ENCODE results near the gene RBMS2. TPM values are rescaled to one million over a fixed set of nuclear protein-coding genes. Genes with fewer than 3 reads are reported as not detected.
"Not testable (repeated sequence)": the region's sequence is repeated elsewhere in the genome, so short reads cannot be mapped to it uniquely, and the experiment has no call there.

RBMS2 gene, protein sequence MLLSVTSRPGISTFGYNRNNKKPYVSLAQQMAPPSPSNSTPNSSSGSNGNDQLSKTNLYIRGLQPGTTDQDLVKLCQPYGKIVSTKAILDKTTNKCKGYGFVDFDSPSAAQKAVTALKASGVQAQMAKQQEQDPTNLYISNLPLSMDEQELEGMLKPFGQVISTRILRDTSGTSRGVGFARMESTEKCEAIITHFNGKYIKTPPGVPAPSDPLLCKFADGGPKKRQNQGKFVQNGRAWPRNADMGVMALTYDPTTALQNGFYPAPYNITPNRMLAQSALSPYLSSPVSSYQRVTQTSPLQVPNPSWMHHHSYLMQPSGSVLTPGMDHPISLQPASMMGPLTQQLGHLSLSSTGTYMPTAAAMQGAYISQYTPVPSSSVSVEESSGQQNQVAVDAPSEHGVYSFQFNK
- total RNA-seq = 23.0 TPM
- long read RNA-seq, full-length matches to known transcripts = 1 of 12 reads
- long read RNA-seq, partial matches to known transcripts = 1 of 12 reads
- long read RNA-seq, other reads (novel, unspliced or antisense) = 10 of 12 reads

DNA sequence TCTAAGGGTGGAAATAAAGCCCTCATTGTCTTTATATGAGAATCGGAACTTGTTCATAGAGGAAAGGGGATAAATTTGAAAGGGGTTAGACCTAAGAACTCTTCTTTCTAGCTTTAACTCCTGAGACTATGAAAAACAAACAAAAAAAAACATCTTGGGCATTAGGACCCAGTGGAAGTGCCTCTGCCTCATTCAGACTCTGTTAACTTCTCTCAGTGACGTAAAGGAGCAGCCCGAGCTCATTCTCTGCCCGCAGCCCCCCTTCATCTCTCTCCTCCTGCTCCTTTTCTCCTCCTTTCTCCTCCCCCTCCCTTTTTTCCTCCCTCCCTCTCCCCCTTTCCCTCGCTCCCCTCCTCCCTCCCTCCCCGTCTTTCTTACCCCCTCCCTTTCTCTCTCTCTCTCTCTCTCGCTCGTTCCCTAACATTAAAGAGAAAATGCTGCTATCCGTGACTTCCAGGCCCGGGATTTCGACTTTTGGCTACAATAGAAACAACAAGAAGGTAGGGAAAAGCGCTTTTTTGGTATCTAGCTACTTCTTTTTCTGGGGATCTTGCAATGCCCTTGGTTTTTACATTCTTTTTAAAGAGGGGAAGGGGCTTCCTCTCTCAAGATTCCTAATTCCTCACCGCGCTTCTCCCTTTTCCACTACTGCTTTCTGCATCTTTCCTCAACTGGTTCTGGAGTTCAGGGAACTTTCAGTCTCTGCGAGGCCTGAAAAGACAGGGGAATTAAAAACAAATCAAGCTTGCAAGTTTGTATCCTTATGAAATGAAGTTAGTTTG lies at the start of gene RBMS2:
TSS of gene RBMS2 (plus strand) at position 231 of the 782 bp plus-strand sequence. CDS start at position 435, 204 bp downstream.
- DNase-seq (ENCODE audit: low spot score) = peak; percentile 82
- intact Hi-C loops (cut with DNase I) = loop anchor here (2.0 kb wide), 1 partner anchor 115 kb away; no protein-coding TSS in a partner anchor

DNA sequence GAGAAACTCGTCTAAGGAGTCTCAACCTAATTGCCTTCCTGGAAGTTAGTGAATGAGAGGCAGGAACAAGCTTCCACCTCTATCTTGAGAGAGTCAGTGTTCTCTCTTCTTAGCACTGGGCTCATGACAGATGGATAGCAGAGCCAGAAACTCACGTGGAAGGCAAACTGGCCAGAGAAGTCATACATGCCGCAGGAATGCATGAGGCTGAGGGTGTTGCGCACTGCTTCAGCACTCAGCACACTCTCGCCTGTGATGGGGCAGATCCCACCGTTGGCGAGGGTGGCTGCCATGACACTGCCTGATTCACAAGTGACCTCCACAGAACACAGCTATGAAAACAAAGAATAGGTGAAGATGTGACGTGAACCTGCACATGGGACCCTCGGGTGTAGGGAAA lies 47.2 kb upstream of the RBMS2 start:
- no peak for DNase-seq (ENCODE audit: low spot score)
- intact Hi-C loops (cut with DNase I) = no loop called here

DNA sequence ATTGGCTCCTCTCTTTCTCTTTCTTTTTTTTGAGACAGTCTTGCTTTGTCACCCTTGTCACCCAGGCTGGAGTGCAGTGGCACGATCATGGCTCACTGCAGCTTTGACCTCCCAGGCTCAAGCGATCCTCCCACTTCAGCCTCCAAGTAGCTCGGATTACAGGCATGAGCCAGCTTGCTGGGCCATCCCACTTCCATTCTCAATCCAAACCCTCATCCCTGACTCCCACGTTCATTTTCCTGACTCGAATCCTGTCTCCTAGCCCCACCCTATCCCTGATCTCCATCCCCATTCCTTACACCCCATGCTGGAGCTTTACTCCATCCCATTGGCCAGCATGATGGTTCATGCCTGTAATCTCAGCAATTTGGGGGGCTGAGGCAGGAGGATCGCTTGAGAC lies 45.5 kb upstream of the RBMS2 start:
- intact Hi-C loops (cut with DNase I) = no loop called here
- DNase-seq (ENCODE audit: low spot score) = no peak

DNA sequence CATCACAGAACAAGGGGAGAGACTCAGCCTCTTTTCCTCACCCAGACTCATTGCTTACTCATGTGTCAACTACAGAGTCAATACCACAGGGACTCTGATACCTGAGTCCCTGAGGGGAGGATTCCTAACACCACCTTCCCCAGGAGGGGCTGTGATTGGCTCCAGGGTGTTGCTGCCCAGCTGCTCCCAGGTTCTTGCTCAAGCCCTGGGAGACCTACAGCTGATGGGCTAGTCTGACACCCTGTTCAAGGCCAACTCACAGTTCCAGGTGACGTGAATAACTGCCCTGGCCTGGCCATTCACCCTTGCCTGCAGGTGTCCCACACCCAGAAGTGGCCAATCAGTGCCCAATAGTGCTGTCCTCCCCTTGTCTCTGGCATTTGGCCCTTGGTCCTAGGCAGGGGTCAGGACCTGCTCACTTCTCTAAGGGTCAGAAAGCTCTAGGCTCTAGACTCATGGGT lies 44.6 kb upstream of the RBMS2 start:
- no peak for DNase-seq (ENCODE audit: low spot score)
- intact Hi-C loops (cut with DNase I) = no loop called here

DNA sequence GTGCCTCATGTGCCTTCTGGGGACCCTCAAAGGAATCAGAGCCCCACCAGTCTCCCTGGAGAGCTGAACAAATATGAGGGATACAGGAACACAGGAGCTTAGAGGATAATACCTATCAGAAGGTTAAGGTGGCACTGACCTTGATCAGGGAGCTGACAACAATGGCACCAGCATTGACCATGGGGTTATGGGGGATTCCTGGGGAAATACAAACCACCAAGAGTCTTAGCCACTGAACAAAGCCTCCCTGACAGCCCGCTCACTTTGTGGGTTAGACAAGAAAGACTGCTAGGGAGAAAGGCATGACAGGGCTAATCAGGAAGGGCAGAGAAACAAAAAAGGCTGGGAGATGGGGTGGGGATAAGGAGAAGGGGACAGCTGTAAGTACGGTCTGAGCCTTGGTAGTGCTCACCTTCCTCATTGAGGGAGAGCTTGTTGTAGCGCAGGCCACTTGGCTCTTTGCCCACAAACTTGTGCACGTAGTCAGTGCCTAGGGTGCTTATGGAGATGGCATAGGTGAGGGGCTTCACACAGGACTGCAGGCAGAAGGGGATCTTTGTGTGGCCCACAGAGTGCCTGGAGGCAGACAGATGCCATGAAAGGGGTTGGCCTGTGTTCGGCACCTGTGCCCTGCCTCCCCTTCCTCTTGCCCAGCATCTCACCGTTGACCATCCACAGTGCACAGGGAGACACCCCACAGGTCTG lies 43.9 kb upstream of the RBMS2 start:
- no peak for DNase-seq (ENCODE audit: low spot score)
- intact Hi-C loops (cut with DNase I) = no loop called here

DNA sequence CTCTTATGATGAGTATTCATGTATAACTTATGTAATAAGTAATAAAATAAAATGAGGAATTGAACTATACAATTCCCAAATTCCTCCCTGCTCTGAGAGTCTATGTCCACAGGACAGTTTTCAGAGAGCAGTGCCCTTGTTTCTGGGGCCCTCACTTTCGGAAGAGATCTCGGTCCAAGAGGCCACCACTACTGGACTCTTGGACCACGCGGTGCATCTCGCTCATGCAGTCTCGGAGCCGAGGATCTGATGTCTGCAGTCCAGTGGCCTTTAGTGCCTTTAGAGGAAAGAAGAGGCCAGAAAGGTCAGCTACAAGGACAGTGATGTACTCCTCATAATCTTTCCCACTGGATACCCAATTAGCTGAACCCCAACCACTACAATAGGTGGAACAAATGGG lies 42.0 kb upstream of the RBMS2 start:
- intact Hi-C loops (cut with DNase I) = no loop called here
- no peak for DNase-seq (ENCODE audit: low spot score)

DNA sequence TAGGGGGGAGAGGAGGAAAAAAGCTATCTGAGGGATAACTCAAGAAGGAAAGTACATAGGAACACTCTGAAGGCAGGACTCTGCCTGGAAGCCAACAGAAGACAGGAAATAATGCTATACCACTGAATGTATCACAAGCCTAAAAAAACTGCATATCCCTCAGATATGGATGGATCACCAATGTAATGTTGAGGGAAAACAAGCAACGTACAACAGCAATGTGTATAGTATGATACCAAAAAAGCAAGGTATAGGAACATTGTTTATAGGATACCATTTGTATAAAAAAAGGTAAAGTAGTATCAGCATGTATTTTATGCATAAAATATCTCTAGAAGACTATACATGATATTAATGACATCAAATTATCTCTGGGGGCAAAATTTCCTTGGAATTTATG lies 37.1 kb upstream of the RBMS2 start:
- DNase-seq (ENCODE audit: low spot score) = no peak
- intact Hi-C loops (cut with DNase I) = no loop called here

DNA sequence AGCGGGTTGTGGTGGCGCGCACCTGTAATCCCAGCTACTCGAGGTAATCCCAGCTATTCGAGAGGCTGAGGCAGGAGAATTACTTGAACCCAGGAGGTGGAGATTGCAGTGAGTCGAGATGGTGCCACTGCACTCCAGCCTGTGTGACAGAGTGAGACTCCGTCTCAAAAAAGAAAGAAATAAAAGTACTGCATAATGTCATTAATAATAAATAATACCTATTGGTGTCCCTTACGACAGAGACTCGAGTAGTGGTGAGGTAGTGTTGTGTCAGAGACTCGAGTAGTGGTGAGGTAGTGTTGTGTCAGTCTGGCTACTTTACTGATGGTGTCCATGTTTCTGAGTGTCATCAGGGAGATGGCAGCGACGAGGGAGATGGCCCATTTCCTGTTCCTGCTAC lies 34.9 kb upstream of the RBMS2 start:
- DNase-seq (ENCODE audit: low spot score) = no peak
- intact Hi-C loops (cut with DNase I) = no loop called here

DNA sequence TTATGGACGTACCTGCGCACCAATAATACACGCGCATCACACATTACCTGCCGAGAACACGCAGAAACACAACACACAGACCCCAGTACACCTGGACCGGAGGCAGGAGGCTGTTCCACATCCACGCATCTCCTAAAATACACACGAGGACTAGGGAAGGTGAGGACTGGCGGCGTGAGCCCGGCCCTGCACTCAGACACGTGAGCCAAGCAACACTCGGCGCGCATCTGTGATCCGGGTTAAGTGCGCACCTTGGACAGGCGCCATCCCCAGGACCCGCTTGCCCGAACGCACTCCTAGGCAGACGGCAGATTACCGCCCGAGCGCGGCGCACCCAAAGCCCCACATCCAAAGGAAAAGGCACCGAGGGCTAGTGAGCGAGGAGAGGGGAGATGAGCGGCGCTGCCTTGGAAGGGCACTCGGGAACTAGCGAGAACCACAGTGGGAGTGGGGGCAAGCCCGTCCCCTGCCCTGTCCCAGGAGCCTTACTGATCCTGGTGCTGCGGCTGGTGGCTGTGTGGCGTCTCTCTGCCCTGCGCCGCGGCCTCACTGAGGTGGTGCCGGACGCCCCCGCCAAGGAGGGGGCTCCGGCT lies 34.1 kb upstream of the RBMS2 start:
- no peak for DNase-seq (ENCODE audit: low spot score)
- intact Hi-C loops (cut with DNase I) = no loop called here

DNA sequence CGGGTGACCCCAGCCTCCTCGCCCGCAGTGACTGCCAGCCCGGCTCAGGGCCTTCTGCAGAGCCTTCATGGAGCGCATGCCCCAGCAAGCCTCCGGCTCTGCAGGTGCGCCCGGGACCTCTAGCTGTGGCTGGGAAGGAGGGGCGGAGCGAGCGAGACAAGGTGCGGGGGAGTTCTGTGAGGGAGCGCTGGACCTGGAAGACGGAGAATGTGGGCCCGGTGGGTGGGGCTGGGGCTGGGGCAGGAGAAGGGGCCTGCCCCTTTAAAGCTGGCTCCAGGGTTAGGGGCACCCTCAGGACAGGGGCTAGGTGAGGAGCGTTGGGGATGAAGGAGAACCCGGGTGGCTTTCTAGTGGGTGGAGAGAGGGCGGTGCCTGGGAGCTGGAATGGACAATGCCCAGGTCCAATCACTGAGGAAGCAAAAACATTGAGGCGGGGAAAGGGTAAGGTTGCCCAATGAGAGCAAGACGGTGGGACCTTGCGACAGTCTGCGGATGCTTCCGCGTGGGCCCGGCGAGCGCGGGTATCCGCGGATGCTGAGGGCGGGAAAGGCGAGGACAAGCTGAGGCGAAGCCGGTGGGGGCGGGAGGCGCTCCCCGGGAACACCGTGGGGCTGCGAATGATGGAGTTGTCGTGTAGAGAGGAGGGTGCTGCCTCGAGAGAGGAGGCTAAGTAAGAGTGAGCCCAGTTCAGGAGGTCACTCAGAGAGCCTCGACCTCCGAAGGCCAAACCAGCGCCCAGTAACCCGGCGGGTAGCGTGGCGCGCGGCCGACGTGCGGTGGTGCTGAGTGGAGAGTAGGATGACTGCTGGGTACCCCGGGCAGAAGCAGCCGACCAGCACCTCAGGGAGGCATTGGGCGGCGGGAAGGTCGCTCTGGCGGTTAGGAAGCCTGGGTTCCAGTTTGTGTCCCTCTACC lies 33.3 kb upstream of the RBMS2 start, which contains the start of gene GLS2:
TSS of gene GLS2 (minus strand) at position 121 of the 915 bp plus-strand sequence. CDS start at position 78, 43 bp downstream.
- intact Hi-C loops (cut with DNase I) = no loop called here
- peak; percentile 86 for DNase-seq (ENCODE audit: low spot score)

DNA sequence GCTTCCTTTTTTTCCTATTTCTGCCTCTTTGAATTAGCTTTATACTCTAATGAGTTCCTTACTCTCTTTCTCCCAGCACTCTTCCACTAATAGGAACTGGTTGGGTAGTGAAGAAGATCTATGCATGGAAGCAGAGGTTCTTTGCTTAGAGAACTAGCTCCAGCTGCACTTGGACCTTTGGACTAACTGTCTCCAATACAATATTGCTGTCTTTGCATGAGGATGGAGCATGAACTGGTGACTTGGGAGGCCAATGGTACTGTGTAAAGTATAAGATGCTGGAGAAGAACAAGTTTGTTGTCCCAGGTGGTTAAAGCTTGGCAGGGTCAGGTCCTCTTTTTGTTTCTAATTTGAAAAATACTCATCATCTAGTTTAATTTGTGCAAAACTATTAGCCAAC lies 31.3 kb upstream of the RBMS2 start:
- DNase-seq (ENCODE audit: low spot score) = no peak
- intact Hi-C loops (cut with DNase I) = no loop called here

DNA sequence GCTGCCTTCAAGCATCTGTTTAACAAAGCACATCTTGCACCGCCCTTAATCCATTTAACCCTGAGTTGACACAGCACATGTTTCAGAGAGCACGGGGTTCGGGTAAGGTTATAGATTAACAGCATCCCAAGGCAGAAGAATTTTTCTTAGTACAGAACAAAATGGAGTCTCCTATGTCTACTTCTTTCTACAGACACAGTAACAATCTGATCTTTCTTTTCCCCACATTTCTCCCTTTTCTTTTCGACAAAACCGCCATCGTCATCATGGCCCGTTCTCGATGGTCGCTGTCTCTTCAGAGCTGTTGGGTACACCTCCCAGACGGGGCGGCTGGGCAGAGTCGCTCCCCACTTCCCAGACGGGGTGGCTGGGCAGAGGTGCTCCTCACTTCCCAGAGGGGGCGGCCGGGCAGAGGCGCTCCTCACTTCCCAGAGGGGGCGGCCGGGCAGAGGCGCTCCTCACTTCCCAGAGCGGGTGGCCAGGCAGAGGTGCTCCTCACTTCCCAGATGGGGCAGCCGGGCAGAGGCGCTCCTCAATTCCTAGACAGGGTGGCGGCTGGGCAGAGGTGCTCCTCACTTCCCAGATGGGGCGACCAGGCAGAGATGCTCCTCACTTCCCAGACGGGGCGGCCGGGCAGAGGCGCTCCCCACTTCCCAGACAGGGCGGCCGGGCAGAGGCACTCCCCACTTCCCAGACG lies 28.1 kb upstream of the RBMS2 start:
- intact Hi-C loops (cut with DNase I) = not testable (repeated sequence)

DNA sequence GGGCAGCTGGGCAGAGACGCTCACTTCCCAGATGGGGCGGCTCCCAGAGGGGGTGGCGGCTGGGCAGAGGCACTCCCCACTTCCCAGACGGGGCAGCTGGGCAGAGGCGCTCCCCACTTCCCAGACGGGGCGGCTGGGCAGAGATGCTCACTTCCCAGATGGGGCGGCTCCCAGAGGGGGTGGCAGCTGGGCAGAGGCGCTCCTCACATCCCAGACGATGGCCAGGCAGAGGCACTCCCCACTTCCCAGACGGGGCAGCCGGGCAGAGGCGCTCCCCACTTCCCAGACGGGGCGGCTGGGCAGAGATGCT lies 27.6 kb upstream of the RBMS2 start:
- intact Hi-C loops (cut with DNase I); DNase-seq (ENCODE audit: low spot score): not testable (repeated sequence)

More for the DNA sequence above, 28.1 kb upstream of the RBMS2 start:
- not testable (repeated sequence) for DNase-seq (ENCODE audit: low spot score)

DNA sequence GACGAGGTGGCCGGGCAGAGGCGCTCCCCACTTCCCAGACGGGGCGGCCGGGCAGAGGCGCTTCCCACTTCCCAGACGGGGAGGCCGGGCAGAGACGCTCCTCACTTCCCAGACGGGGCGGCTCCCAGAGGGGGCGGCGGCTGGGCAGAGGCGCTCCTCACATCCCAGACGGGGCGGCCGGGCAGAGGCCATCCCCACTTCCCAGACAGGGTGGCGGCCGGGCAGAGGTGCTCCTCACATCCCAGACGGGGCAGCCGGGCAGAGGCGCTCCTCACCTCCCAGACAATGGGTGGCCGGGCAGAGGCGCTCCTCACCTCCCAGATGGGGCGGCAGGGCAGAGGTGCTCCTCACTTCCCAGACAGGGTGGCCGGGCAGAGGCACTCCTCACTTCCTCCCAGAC lies 27.1 kb upstream of the RBMS2 start:
- intact Hi-C loops (cut with DNase I); DNase-seq (ENCODE audit: low spot score): not testable (repeated sequence)

DNA sequence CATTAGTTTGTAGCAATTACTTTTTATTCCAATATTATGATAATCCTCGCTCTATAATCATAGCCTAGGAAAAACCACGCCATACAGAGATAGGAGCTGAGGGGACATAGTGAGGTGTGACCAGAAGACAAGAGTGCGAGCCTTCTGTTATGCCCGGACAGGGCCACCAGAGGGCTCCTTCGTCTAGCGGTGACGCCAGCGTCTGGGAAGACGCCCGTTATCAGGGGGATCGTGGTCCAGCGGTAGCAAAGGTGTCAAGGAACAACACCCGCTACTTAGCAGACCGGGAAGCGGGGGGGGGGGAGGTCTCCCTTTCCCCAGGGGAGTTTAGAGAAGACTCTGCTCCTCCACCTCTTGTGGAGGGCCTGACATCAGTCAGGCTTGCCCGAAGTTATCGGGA lies 24.9 kb upstream of the RBMS2 start:
- intact Hi-C loops (cut with DNase I) = not testable (repeated sequence)
- peak; percentile 82 for DNase-seq (ENCODE audit: low spot score)

DNA sequence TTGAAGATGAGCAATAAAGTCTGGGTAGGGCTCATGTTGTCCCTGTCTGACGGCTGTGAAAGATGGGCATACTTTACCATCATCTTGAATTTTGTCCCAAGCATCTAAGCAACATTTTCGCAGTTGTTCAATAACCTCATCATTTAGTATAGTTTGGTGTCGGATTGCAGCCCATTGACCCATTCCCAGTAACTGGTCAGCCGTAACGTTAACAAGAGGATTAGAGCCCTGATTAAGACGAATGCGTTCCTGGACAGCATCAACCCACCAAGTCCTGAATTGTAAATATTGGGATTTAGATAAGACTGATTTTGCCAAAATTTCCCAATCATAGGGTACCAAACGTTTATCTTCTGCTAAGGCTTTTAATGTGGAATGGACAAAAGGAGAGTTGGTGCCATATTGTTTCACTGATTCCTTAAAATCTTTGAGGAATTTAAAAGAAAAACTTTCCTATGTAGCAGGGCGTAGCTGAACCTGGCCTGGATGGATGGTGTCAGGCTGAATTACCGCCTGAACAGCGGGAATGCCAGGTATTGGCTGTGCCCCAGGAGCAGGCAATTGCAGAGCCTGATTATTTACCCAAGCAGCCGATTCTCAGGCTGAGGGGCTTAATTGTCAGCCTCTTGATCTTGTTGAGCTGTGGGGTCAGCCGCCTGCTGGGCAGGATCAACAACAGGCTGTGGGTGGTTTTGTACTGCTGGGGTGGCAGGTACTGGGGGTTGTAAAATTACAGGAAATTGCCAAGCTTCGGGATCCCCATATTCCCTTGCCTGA lies 23.3 kb upstream of the RBMS2 start:
- DNase-seq (ENCODE audit: low spot score) = peak; percentile 27
- intact Hi-C loops (cut with DNase I) = not testable (repeated sequence)

DNA sequence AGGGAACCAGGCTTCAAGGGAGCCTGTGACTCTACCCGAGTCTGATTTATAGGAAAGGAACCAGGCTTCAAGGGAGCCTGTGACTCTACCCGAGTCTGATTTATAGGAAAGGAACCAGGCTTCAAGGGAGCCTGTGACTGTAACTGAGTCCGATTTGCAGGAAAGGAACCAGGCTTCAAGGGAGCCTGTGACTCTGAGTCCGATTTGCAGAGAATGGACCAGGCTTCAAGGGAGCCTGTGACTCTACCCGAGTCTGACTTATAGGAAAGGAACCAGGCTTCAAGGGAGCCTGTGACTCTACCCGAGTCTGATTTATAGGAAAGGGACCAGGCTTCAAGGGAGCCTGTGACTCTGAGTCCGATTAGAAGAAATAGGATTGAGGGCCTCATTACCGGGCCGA lies 22.2 kb upstream of the RBMS2 start:
- DNase-seq (ENCODE audit: low spot score); intact Hi-C loops (cut with DNase I): not testable (repeated sequence)

Measured in cardiac septum (tissue), 1 donor.